Measurements from ENCODE around the gene SULT2B1.
A peak's percentile ranks its signal among the peaks of the same experiment; 100 is the strongest.
"Not testable (repeated sequence)": the region's sequence is repeated elsewhere in the genome, so short reads cannot be mapped to it uniquely, and the experiment has no call there.

Gene SULT2B1

GRCh38 chr19:48624067-48624594 lies 72.2 kb downstream of the SULT2B1 start:
- DNase-seq = peak; percentile 98

- no peak for DNase-seq
These were observed 73.1 kb downstream of the SULT2B1 start for GRCh38 chr19:48624791-48625723.

GRCh38 chr19:48625891-48626327 lies 73.9 kb downstream of the SULT2B1 start:
- DNase-seq = no peak

- no peak for DNase-seq
These were observed 75.4 kb downstream of the SULT2B1 start for GRCh38 chr19:48627201-48627864.

- DNase-seq = no peak
These were observed 75.9 kb downstream of the SULT2B1 start for GRCh38 chr19:48627865-48628314.

- DNase-seq = no peak
These were observed 76.7 kb downstream of the SULT2B1 start for GRCh38 chr19:48628486-48629296.

- no peak for DNase-seq
These were observed 77.3 kb downstream of the SULT2B1 start for GRCh38 chr19:48629297-48629598.

GRCh38 chr19:48629599-48630295 lies 77.8 kb downstream of the SULT2B1 start:
- peak; percentile 45 for DNase-seq

GRCh38 chr19:48630296-48631063 lies 78.5 kb downstream of the SULT2B1 start:
- peak; percentile 96 for DNase-seq

GRCh38 chr19:48631225-48631624 lies 79.3 kb downstream of the SULT2B1 start:
- DNase-seq = peak; percentile 51

- not testable (repeated sequence) for DNase-seq
These were observed 80.3 kb downstream of the SULT2B1 start for GRCh38 chr19:48632286-48632685.

- peak; percentile 66 for DNase-seq
These were observed 80.7 kb downstream of the SULT2B1 start for GRCh38 chr19:48632692-48633147.

GRCh38 chr19:48633148-48634035 lies 81.4 kb downstream of the SULT2B1 start:
- peak; percentile 45 for DNase-seq

GRCh38 chr19:48634036-48634342 lies 82.0 kb downstream of the SULT2B1 start:
- no peak for DNase-seq

- peak; percentile 99 for DNase-seq
These were observed 82.7 kb downstream of the SULT2B1 start for GRCh38 chr19:48634424-48635262.

- peak; percentile 81 for DNase-seq
These were observed 83.4 kb downstream of the SULT2B1 start for GRCh38 chr19:48635263-48635965.

- DNase-seq = peak; percentile 52
These were observed 84.2 kb downstream of the SULT2B1 start for GRCh38 chr19:48635966-48636858.

Data from hematopoietic multipotent progenitor cell treated with erythropoietin and hydrocortisone succinate and interleukin-3 and kit ligand, for 6 days (in vitro differentiated cells).